ENCODE data around the gene FBXO42. TPM values are rescaled to one million over a fixed set of nuclear protein-coding genes. Genes with fewer than 3 reads are reported as not detected.

The FBXO42 gene
- total and polyA plus RNA-seq, 2 of the 8 experiments (the other 6 are each of a cell fraction or from before 2014, with no cell fraction given): 15.1 to 17.0 TPM

GRCh38 chr1:16233431-16233830 lies 118.8 kb downstream of the FBXO42 start:
- FAIRE-seq (no peak), DNase-seq (ENCODE audit: low read depth in 1 of 2, low spot score in 2 of 2) (no peak)
- no peak overlapping the region for H3K4ac ChIP-seq (replicated peaks; ENCODE audit: insufficient read length, low read depth, low read length)
- H3K4me1 ChIP-seq (replicated peaks in 1 of 4; ENCODE audit: control insufficient read depth in 3 of 4, insufficient read depth in 4 of 4, low read length in 3 of 4): peaks cover 0 to 9% (median 3%) of the 10 kb centered on the region in 4 experiments; a peak in 5 of 7 replicates
- H3K23me2 ChIP-seq (ENCODE audit: low read depth, low read length): peaks cover 6% of the 10 kb centered on the region
- H3K36me3 ChIP-seq (ENCODE audit: control insufficient read depth in 2 of 4, insufficient read depth in 4 of 4, low read length in 3 of 4): no peaks in the 10 kb centered on the region
- H3K56ac ChIP-seq (replicated peaks; ENCODE audit: insufficient read length, low read depth, low read length): no peak overlapping the region
- no peak overlapping the region for H3K18ac ChIP-seq (ENCODE audit: extremely low read depth, low read length)
- no peak overlapping the region for H2BK20ac ChIP-seq (ENCODE audit: low read length)
- H3K4me3 ChIP-seq (ENCODE audit: extremely low read depth in 1 of 4, insufficient read depth in 2 of 4, low read depth in 3 of 4, low read length in 4 of 4): no peak overlapping the region
- H4K5ac ChIP-seq (ENCODE audit: insufficient read length, low read depth, low read length): no peak overlapping the region
- H3K23ac ChIP-seq (ENCODE audit: insufficient read length): no peak overlapping the region
- no peak overlapping the region for H2BK120ac ChIP-seq (replicated peaks; ENCODE audit: low read depth, low read length)
- H3K14ac ChIP-seq (ENCODE audit: insufficient read length): no peak overlapping the region
- H2BK15ac ChIP-seq (ENCODE audit: low read length): no peak overlapping the region
- no peak overlapping the region for H3K4me2 ChIP-seq (ENCODE audit: insufficient read depth in 1 of 2, low read depth in 2 of 2, low read length in 2 of 2)
- no peak overlapping the region for H2AK5ac ChIP-seq (ENCODE audit: low read depth, low read length)
- no peak overlapping the region for H2AFZ ChIP-seq (ENCODE audit: low read length)
- no peaks in the 10 kb centered on the region for H3K9me3 ChIP-seq (ENCODE audit: insufficient read depth in 2 of 2, low read depth in 1 of 2, low read length in 1 of 2)
- CTCF ChIA-PET (ENCODE audit: partially characterized antibody): interaction anchor here (0.6 to 13.8 kb wide), 5 partner anchors 12 to 151 kb away, joined by 3 to 106 read pairs (median 4); no protein-coding TSS in a partner anchor
- WGBS, 2 experiments (ENCODE audit: extremely low coverage in 1 of 2, insufficient coverage in 1 of 2, insufficient read length in 1 of 2, insufficient replicate concordance in 2 of 2, low coverage in 1 of 2, low lambda C conversion rate in 2 of 2, missing lambda C conversion rate in 1 of 2): 93% methylated on average over 8 of the region's 8 CpGs; no CpG with 5 or more reads in 1 of the 2 experiments
- TF ChIP-seq EP300 (IDR thresholded peaks at IDR 0.05; ENCODE audit: borderline replicate concordance in 1 of 2, low read depth in 2 of 2, low read length in 2 of 2): no peak
- TF ChIP-seq SP4 (IDR thresholded peaks at IDR 0.05; ENCODE audit: low read length): no peak
- TF ChIP-seq CREB1 (IDR thresholded peaks at IDR 0.05): no peak
- no peak for TF ChIP-seq SIRT6 (IDR thresholded peaks at IDR 0.05; ENCODE audit: low read length)
- TF ChIP-seq RAD21 (IDR thresholded peaks at IDR 0.05 in 1 of 2, conservative IDR thresholded peaks at IDR 0.05 in 1 of 2; ENCODE audit: low read depth in 2 of 2, low read length in 2 of 2): no peak
- TF ChIP-seq YY1 (IDR thresholded peaks at IDR 0.05; ENCODE audit: low read depth, low read length): no peak
- no peak for TF ChIP-seq BCL11A (IDR thresholded peaks at IDR 0.05; ENCODE audit: low read depth in 2 of 2, low read length in 2 of 2)
- TF ChIP-seq ATF2 (IDR thresholded peaks at IDR 0.05; ENCODE audit: low read length): no peak
- TF ChIP-seq POU5F1 (IDR thresholded peaks at IDR 0.05; ENCODE audit: low read depth, low read length): no peak
- no peak for TF ChIP-seq CTBP2 (IDR thresholded peaks at IDR 0.05; ENCODE audit: borderline replicate concordance, insufficient read depth, insufficient read length, low read length)
- TF ChIP-seq HDAC6 (IDR thresholded peaks at IDR 0.05; ENCODE audit: low read depth, low read length): no peak
- no peaks in the 10 kb centered on the region for H3K79me2 ChIP-seq (ENCODE audit: control insufficient read depth in 1 of 2, insufficient read depth in 2 of 2, low read length in 2 of 2)
- no peaks in the 10 kb centered on the region; the same call in 1 of the 2 replicates for H3K79me1 ChIP-seq (ENCODE audit: low read depth, low read length)
- H4K20me1 ChIP-seq (replicated peaks in 1 of 2; ENCODE audit: control insufficient read depth in 1 of 2, insufficient read depth in 2 of 2, low read length in 2 of 2): peaks cover 0 to 3% of the 10 kb centered on the region in 2 experiments
- H3K27me3 ChIP-seq (replicated peaks in 1 of 4; ENCODE audit: control insufficient read depth in 3 of 4, extremely low read depth in 1 of 4, insufficient read depth in 3 of 4, low read length in 3 of 4): peaks cover 0 to 13% (median 10%) of the 10 kb centered on the region in 4 experiments; a peak in 6 of 7 replicates
- no peak overlapping the region for H3K27ac ChIP-seq (ENCODE audit: low read depth, low read length)
- H2BK5ac ChIP-seq (ENCODE audit: low read depth, low read length): no peak overlapping the region
- POLR2A ChIA-PET (ENCODE audit: partially characterized antibody): interaction anchor here (0.7 to 2.5 kb wide), 2 partner anchors 27 to 36 kb away, joined by 4 to 8 read pairs; no protein-coding TSS in a partner anchor
- H3K9ac ChIP-seq (replicated peaks in 1 of 4; ENCODE audit: extremely low read depth in 1 of 4, low read depth in 3 of 4, low read length in 3 of 4): no peak overlapping the region
- H4K91ac ChIP-seq (replicated peaks; ENCODE audit: insufficient read length, low read length): no peak overlapping the region
- H4K8ac ChIP-seq (ENCODE audit: extremely low read depth, insufficient read depth, low read length): no peak overlapping the region
- H2BK12ac ChIP-seq (ENCODE audit: low read depth, low read length): no peak overlapping the region
